SU-DHL-6 (cell line): ENCODE data around the gene BCORL1.

Experiments
- H2AFZ ChIP-seq: fragments of 200-600 bp; sonication (generic); 2 replicates; pipeline ENCODE4 v1.6.1; 2014; ENCODE audit warnings: low read depth, mild to moderate bottlenecking, moderate library complexity, mixed read lengths, antibody characterized with exemption, low read length; ENCODE audit not compliant: severe bottlenecking
- H3F3A ChIP-seq: fragments of 200-600 bp; shearing (Covaris generic); 2 replicates; pipeline ENCODE4 v1.6.0; 2016; ENCODE audit warnings: antibody characterized with exemption, mild to moderate bottlenecking; ENCODE audit not compliant: insufficient read depth
- H3K27ac ChIP-seq: fragments of 200-600 bp; sonication (generic); 2 replicates; pipeline ENCODE4 v1.5.1; 2016; ENCODE audit warnings: low read depth, mild to moderate bottlenecking, low read length, moderate library complexity, mixed read lengths
- H3K27me3 ChIP-seq: fragments of 200-600 bp; sonication (generic), shearing (Covaris generic); 2 replicates; pipeline ENCODE4 v1.6.0; 2014; ENCODE audit warnings: mild to moderate bottlenecking, low read length
- H3K36me3 ChIP-seq: fragments of 200-600 bp; sonication (generic); 2 replicates; pipeline ENCODE4 v1.6.1; 2014; ENCODE audit warnings: mild to moderate bottlenecking, low read length, mixed read lengths
- H3K4me2 ChIP-seq: fragments of 300-600, 200-600 bp; shearing (Covaris generic), sonication (generic); 2 replicates; pipeline ENCODE4 v1.6.0; 2014; ENCODE audit warnings: low read length, low read depth, mild to moderate bottlenecking; ENCODE audit not compliant: poor library complexity, severe bottlenecking
- H3K4me3 ChIP-seq: fragments of 200-600 bp; sonication (generic); 2 replicates; pipeline ENCODE4 v1.5.1; 2014; ENCODE audit warnings: antibody characterized with exemption, low read length, mild to moderate bottlenecking, mixed read lengths; ENCODE audit not compliant: insufficient read depth, poor library complexity, severe bottlenecking
- H3K79me2 ChIP-seq: fragments of 200-600 bp; sonication (generic); 2 replicates; pipeline ENCODE4 v1.6.1; 2014; ENCODE audit warnings: mild to moderate bottlenecking, low read length, moderate library complexity; ENCODE audit not compliant: insufficient read depth
- H3K9ac ChIP-seq: fragments of 200-600 bp; sonication (generic); 2 replicates; pipeline ENCODE4 v1.7.0; 2014; ENCODE audit warnings: mild to moderate bottlenecking, low read length
- H3K9me2 ChIP-seq: fragments of 200-600 bp; sonication (generic); replicated peaks from 2 replicates; pipeline ENCODE4 v1.6.1; 2014; ENCODE audit warnings: low read length; ENCODE audit not compliant: insufficient read depth
- H3K9me3 ChIP-seq: fragments of 200-600 bp; sonication (generic); 2 replicates; pipeline ENCODE4 v1.6.1; 2014; ENCODE audit warnings: low read length, mixed read lengths; ENCODE audit not compliant: insufficient read depth
- H4K20me1 ChIP-seq: fragments of 200-600 bp; sonication (generic); 2 replicates; pipeline ENCODE4 v1.6.1; 2014; ENCODE audit warnings: low read depth, mild to moderate bottlenecking, antibody characterized with exemption, low read length, moderate library complexity, mixed read lengths
- CTCF ChIP-seq: fragments of 200-600 bp; sonication (generic); IDR thresholded peaks from one replicate; pipeline ENCODE4 v1.5.1; 2017; ENCODE audit warnings: antibody characterized with exemption, mild to moderate bottlenecking, low read length, moderate library complexity; ENCODE audit not compliant: insufficient read depth, poor library complexity, severe bottlenecking
- EZH2phosphoT487 ChIP-seq: fragments of 200-600 bp; sonication (generic), shearing (Covaris generic); conservative IDR thresholded peaks from 2 replicates; pipeline ENCODE4 v1.6.1; 2018; ENCODE audit warnings: mild to moderate bottlenecking, antibody characterized with exemption, low read length, moderate library complexity, mixed read lengths

The BCORL1 gene

DNA sequence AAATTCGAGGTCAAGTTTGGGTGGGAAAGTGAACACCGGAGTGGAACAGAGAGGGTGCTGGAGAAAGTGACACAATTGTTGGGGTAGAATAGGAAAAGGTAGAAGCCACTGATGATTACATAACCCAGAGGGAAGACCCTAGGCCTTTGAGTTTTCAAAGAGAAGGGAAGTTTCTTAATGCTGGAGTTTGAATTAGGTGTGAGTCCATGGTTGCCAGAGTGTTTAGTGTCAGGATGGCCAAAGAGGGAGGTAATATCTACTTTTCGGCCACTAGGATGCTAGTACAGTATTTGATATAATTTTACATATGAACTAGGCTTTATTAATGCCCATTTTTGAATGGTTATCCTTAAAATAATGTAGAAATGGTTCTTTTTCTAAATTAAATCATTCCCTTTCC lies 5.4 kb downstream of the BCORL1 start:
- Histone ChIP-seq H3F3A (no peaks in the 10 kb centered on the region), H3K27ac (no peak overlapping the region), H3K9ac (no peak overlapping the region), H3K4me3 (no peak overlapping the region), H3K4me2 (no peak overlapping the region), H4K20me1 (no peaks in the 10 kb centered on the region), H3K9me3 (no peaks in the 10 kb centered on the region), H3K9me2 (no peaks in the 10 kb centered on the region), H3K36me3 (no peaks in the 10 kb centered on the region), H2AFZ (no peak overlapping the region), H3K27me3 (no peaks in the 10 kb centered on the region), H3K79me2 (no peaks in the 10 kb centered on the region)
- TF ChIP-seq EZH2phosphoT487 (no peak), CTCF (no peak)

DNA sequence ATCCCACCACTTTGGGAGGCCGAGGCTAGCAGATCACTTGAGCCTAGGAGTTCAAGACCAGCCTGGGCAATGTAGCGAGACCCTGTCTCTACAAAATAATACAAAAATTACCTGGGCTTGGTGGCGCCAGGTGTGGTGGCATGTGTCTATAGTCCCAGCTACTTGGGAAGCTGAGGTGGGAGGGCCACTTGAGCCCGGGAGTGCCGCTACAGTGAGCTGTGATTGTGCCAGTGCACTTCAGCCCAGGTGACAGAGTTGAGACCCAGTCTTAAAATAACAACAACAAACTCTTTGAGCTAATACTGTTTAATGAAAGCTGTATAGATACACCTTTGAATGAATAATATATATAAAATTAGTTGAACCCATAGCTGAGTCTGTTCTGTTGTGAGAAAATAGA lies 9.7 kb downstream of the BCORL1 start:
- no peaks in the 10 kb centered on the region for H3K9me2 ChIP-seq
- no peak overlapping the region for H3K9ac ChIP-seq
- H3K36me3 ChIP-seq: no peaks in the 10 kb centered on the region
- H4K20me1 ChIP-seq: no peaks in the 10 kb centered on the region
- H3K4me2 ChIP-seq: no peak overlapping the region
- H3K27ac ChIP-seq: no peak overlapping the region
- no peaks in the 10 kb centered on the region for H3K79me2 ChIP-seq
- no peaks in the 10 kb centered on the region for H3K9me3 ChIP-seq
- TF ChIP-seq CTCF: no peak
- TF ChIP-seq EZH2phosphoT487: no peak
- H2AFZ ChIP-seq: no peak overlapping the region
- no peaks in the 10 kb centered on the region for H3K27me3 ChIP-seq
- H3K4me3 ChIP-seq: no peak overlapping the region
- no peaks in the 10 kb centered on the region for H3F3A ChIP-seq

DNA sequence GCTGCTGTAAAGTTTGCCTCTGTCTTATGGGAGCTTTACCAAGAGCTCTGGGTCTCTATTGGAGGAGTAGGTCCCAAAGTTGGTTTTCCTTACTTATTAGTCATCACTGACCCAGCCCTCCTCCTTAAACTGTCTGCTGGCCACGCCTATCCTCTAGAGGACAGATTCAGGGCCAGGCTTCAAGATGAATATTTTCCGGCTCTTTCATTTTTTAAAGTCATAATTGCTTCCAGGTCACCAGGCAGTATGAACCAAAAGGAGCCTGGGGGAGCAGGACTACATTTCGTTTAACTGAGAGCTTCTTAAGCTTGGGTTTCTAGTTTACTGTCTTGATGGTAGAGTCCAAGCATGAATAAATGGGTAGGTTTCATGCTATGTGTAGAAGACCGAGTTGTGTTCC lies 13.7 kb downstream of the BCORL1 start:
- Histone ChIP-seq H4K20me1 (no peaks in the 10 kb centered on the region), H3K36me3 (no peaks in the 10 kb centered on the region), H3K9ac (no peak overlapping the region), H3K27me3 (no peaks in the 10 kb centered on the region), H3K4me3 (no peak overlapping the region), H3K4me2 (no peak overlapping the region), H3K27ac (no peak overlapping the region), H3K9me2 (no peaks in the 10 kb centered on the region), H3K9me3 (no peaks in the 10 kb centered on the region), H3K79me2 (no peaks in the 10 kb centered on the region), H2AFZ (no peak overlapping the region), H3F3A (no peaks in the 10 kb centered on the region)
- TF ChIP-seq CTCF (no peak), EZH2phosphoT487 (no peak)

DNA sequence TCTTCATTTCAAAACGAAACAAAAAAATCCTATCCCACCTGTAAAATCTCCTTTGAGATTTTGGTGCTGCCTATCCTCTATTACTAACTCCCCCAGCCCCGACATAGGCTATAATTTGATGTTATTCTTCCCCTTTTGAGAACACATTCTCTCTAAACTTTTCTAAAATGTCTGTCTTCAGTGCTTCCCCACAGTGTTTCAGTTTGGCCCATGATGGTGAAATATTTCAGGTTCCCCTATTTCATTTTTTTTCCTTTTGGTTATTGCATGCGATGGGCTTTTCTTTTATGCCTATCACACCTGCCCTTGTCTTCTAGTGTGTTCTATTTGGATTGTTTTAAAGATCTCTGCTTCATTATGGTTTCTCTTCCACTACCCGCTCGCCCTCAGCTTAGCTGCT lies 14.7 kb downstream of the BCORL1 start:
- Histone ChIP-seq H3K9ac (no peak overlapping the region), H3K79me2 (no peaks in the 10 kb centered on the region), H3K9me2 (no peaks in the 10 kb centered on the region), H3K27me3 (no peaks in the 10 kb centered on the region), H3K4me2 (no peak overlapping the region), H3K4me3 (no peak overlapping the region), H3K27ac (no peak overlapping the region), H4K20me1 (no peaks in the 10 kb centered on the region), H2AFZ (no peak overlapping the region), H3F3A (no peaks in the 10 kb centered on the region), H3K9me3 (no peaks in the 10 kb centered on the region), H3K36me3 (no peaks in the 10 kb centered on the region)
- TF ChIP-seq EZH2phosphoT487: no peak
